ENCODE measurements around the gene ADGRL1. TPM values are rescaled to one million over a fixed set of nuclear protein-coding genes. Genes with fewer than 3 reads are reported as not detected.

The ADGRL1 gene
- total RNA-seq, 4 donors from 2014 or later, result 20.8 to 55.1 (median 32.6) TPM

DNA sequence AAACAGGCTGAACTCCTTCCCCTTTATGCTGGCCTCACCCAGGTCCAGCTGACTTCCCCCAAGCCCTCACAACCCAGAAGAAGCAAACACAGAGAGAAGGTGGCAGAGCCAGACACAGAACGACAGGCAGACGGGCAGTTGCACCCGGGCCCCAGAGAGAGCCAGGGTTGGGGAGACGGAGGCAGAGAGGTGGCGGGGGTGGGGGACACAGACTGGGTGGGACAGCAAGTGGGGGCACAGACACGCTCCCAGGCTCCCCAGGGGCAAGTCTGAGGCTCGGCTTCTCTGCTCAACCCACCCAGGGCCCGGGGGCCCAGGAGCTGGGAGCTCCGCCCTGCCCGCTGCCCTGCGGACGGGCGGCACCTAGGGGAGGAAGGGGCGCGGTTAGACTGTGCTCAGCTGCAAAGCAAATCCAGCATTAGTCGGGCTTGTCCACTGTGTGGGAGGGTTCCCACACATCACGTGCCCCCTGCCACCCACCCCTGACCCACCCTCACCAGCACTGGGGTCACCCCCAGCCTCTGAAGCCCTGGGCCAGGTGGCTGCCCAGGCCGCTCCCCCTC, 38.3 kb downstream of the ADGRL1 start:
- Histone ChIP-seq H3K27ac (replicated peaks in 1 of 4) (peak overlapping the region in 2 of 4 donors; percentile 21 to 48), H3K9me3 (no peaks in the 10 kb centered on the region), H3K4me1 (peaks cover 12 to 25% (median 21%) of the 10 kb centered on the region in 4 donors), H3K27me3 (no peaks in the 10 kb centered on the region), H3K4me3 (peak overlapping the region in 3 of 4 donors; percentile 12 to 24 (median 23)), H3K36me3 (peaks cover 18 to 58% (median 42%) of the 10 kb centered on the region in 4 donors)
- DNase-seq (ENCODE audit: extremely low spot score), result no peak
- intact Hi-C loops (cut with DNase I), result no loop called here
- 36% methylated on average over 9 of the region's 18 CpGs for WGBS
- no peak for TF ChIP-seq EP300 (IDR thresholded peaks at IDR 0.05)
- no peak for TF ChIP-seq POLR2A (IDR thresholded peaks at IDR 0.05; ENCODE audit: low read depth)
- no peak for TF ChIP-seq POLR2AphosphoS5 (IDR thresholded peaks at IDR 0.05)
- TF ChIP-seq, protein P1, sequence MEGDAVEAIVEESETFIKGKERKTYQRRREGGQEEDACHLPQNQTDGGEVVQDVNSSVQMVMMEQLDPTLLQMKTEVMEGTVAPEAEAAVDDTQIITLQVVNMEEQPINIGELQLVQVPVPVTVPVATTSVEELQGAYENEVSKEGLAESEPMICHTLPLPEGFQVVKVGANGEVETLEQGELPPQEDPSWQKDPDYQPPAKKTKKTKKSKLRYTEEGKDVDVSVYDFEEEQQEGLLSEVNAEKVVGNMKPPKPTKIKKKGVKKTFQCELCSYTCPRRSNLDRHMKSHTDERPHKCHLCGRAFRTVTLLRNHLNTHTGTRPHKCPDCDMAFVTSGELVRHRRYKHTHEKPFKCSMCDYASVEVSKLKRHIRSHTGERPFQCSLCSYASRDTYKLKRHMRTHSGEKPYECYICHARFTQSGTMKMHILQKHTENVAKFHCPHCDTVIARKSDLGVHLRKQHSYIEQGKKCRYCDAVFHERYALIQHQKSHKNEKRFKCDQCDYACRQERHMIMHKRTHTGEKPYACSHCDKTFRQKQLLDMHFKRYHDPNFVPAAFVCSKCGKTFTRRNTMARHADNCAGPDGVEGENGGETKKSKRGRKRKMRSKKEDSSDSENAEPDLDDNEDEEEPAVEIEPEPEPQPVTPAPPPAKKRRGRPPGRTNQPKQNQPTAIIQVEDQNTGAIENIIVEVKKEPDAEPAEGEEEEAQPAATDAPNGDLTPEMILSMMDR (IDR thresholded peaks at IDR 0.05), result no peak

- peak overlapping the region in 3 of 4 donors; percentile 12 to 23 (median 16) for H3K4me3 ChIP-seq
- intact Hi-C loops (cut with DNase I), result no loop called here
- no peak for TF ChIP-seq POLR2AphosphoS5 (IDR thresholded peaks at IDR 0.05)
- TF ChIP-seq EP300 (IDR thresholded peaks at IDR 0.05), result no peak
- TF ChIP-seq POLR2A (IDR thresholded peaks at IDR 0.05; ENCODE audit: low read depth), result no peak
- TF ChIP-seq, protein P1 (IDR thresholded peaks at IDR 0.05), result no peak
- WGBS, result 50% methylated on average over 12 of the region's 12 CpGs
- no peaks in the 10 kb centered on the region for H3K27me3 ChIP-seq
- DNase-seq (ENCODE audit: extremely low spot score), result no peak
- peak overlapping the region in 3 of 4 donors; percentile 14 to 48 (median 21) for H3K27ac ChIP-seq (replicated peaks in 1 of 4)
- peaks cover 18 to 58% (median 40%) of the 10 kb centered on the region in 4 donors for H3K36me3 ChIP-seq
- no peaks in the 10 kb centered on the region for H3K9me3 ChIP-seq
- H3K4me1 ChIP-seq, result peaks cover 12 to 25% (median 21%) of the 10 kb centered on the region in 4 donors
Measured at GRCh38 chr19:14166999-14167575, 38.9 kb downstream of the ADGRL1 start.

GRCh38 chr19:14165990-14166830, 39.8 kb downstream of the ADGRL1 start:
- no peaks in the 10 kb centered on the region for H3K9me3 ChIP-seq
- peak overlapping the region in 1 of 4 donors; percentile 14 for H3K27ac ChIP-seq (replicated peaks in 1 of 4)
- TF ChIP-seq POLR2AphosphoS5 (IDR thresholded peaks at IDR 0.05) (no peak), POLR2A (IDR thresholded peaks at IDR 0.05; ENCODE audit: low read depth) (no peak), EP300 (IDR thresholded peaks at IDR 0.05) (no peak)
- TF ChIP-seq, protein P1 (IDR thresholded peaks at IDR 0.05), result no peak
- WGBS, result 57% methylated on average over 16 of the region's 20 CpGs
- H3K4me3 ChIP-seq, result peak overlapping the region in 1 of 4 donors; percentile 12
- no peak for DNase-seq (ENCODE audit: extremely low spot score)
- peaks cover 18 to 58% (median 36%) of the 10 kb centered on the region in 4 donors for H3K36me3 ChIP-seq
- intact Hi-C loops (cut with DNase I), result no loop called here
- H3K4me1 ChIP-seq, result peaks cover 12 to 25% (median 21%) of the 10 kb centered on the region in 4 donors
- H3K27me3 ChIP-seq, result no peaks in the 10 kb centered on the region

DNA sequence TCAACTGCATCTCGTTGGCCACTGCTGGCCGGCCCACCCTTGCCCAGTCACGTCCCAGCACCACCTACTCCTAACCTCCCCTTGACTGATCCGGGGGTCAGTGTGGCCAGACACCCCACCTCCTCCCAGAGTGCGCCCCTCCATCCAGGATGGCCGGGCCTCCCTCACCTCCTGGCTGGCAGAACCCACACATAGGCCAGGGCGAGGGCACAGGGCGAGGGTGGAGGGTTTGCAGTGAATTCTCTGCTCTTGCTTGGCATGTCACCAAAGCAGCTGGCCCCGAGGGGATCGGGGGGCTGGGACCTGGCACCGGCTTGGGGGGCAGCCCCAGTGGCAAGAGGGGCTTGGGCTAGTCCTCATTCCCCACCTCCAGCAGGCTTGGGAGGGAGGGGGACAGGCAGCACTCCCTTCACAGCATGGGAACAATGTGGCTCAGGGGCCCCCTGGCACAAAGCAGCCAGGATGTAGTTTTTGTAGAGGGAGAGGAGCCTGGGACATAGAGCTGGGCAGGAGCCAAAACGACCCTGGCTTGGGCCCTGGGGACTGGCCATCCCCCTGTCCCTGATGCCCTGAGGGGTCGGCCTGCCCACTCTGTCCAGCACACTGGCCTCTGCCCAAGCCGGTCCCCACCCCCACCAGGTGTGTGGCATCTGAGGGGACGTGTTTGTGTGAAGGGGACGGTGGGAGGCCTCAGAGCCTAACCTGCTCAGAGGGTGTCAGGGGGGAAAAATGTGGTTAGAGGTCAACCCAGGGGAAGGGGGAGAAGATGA, 41.1 kb downstream of the ADGRL1 start:
- intact Hi-C loops (cut with DNase I), result no loop called here
- Histone ChIP-seq H3K4me1 (peaks cover 12 to 25% (median 21%) of the 10 kb centered on the region in 4 donors), H3K27ac (replicated peaks in 1 of 4) (no peak overlapping the region), H3K27me3 (no peaks in the 10 kb centered on the region), H3K9me3 (no peaks in the 10 kb centered on the region), H3K4me3 (no peak overlapping the region), H3K36me3 (peaks cover 12 to 54% (median 28%) of the 10 kb centered on the region in 4 donors)
- no peak for DNase-seq (ENCODE audit: extremely low spot score)
- WGBS, result 77% methylated on average over 12 of the region's 16 CpGs
- TF ChIP-seq EP300 (IDR thresholded peaks at IDR 0.05) (no peak), POLR2AphosphoS5 (IDR thresholded peaks at IDR 0.05) (no peak), POLR2A (IDR thresholded peaks at IDR 0.05; ENCODE audit: low read depth) (no peak)
- TF ChIP-seq, protein P1 (IDR thresholded peaks at IDR 0.05), result no peak

Measured in esophagus muscularis mucosa (tissue), 4 donors.